ENCODE results near the gene CD79B. TPM values are rescaled to one million over a fixed set of nuclear protein-coding genes. Genes with fewer than 3 reads are reported as not detected.

CD79B gene
- total and polyA plus RNA-seq, 2 experiments from 2014 or later: 1.3 to 2.5 TPM

DNA sequence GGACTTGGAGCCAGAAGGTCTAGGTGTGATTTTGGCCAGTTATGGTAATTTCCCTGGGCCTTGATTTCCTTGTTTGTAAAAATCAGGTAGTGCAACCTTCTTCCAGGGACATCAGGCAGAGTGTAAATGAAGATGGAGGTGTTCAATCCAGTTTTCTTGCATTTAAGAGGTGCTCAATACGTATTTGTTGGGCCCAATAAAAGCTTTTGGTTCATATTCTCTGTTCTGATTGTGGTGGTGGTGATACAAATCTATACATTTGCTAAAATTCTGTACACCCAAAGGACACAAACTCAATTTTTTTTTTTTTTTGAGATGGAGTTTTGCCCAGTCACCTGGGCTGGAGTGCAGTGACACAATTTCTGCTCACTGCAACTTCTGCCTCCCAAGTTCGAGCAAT, 6.0 kb downstream of the CD79B start:
- no peak for ATAC-seq
- Histone ChIP-seq H3K9me2 (ENCODE audit: insufficient read depth) (no peaks in the 10 kb centered on the region), H3K4me2 (no peak overlapping the region), H3K36me3 (ENCODE audit: insufficient read depth) (no peaks in the 10 kb centered on the region), H3K27ac (ENCODE audit: low read depth) (no peak overlapping the region), H3K27me3 (ENCODE audit: insufficient read depth) (no peaks in the 10 kb centered on the region), H3K4me1 (ENCODE audit: insufficient read depth) (0 out of 2 replicates have a peak, but pooled peaks cover 5% of the 10 kb centered on the region), H2AFZ (no peak overlapping the region), H4K20me1 (replicated peaks; ENCODE audit: insufficient read depth) (no peaks in the 10 kb centered on the region), H3F3A (replicated peaks; ENCODE audit: low read depth) (no peaks in the 10 kb centered on the region), H3K4me3 (no peak overlapping the region), H3K79me2 (replicated peaks; ENCODE audit: insufficient read depth) (no peaks in the 10 kb centered on the region)
- peaks cover 6% of the 10 kb centered on the region for H3K4me1 Mint-ChIP-seq
- DNase-seq (ENCODE audit: low spot score): no peak
- H3K36me3 Mint-ChIP-seq (ENCODE audit: low read depth): no peaks in the 10 kb centered on the region
- H3K4me3 Mint-ChIP-seq: no peak overlapping the region
- peaks cover 9% of the 10 kb centered on the region for H3K27me3 Mint-ChIP-seq (ENCODE audit: insufficient read depth, low read depth, poor library complexity)
- no peaks in the 10 kb centered on the region for H3K9me3 Mint-ChIP-seq
- H3K27ac Mint-ChIP-seq: no peak overlapping the region
- TF ChIP-seq, protein P1, sequence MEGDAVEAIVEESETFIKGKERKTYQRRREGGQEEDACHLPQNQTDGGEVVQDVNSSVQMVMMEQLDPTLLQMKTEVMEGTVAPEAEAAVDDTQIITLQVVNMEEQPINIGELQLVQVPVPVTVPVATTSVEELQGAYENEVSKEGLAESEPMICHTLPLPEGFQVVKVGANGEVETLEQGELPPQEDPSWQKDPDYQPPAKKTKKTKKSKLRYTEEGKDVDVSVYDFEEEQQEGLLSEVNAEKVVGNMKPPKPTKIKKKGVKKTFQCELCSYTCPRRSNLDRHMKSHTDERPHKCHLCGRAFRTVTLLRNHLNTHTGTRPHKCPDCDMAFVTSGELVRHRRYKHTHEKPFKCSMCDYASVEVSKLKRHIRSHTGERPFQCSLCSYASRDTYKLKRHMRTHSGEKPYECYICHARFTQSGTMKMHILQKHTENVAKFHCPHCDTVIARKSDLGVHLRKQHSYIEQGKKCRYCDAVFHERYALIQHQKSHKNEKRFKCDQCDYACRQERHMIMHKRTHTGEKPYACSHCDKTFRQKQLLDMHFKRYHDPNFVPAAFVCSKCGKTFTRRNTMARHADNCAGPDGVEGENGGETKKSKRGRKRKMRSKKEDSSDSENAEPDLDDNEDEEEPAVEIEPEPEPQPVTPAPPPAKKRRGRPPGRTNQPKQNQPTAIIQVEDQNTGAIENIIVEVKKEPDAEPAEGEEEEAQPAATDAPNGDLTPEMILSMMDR (conservative IDR thresholded peaks at IDR 0.05; ENCODE audit: low read depth in 2 of 2): no peak
- TF ChIP-seq CREB1 (CRISPR knock-in tag; IDR thresholded peaks at IDR 0.05; ENCODE audit: low read depth): no peak
- TF ChIP-seq ZNF331 (CRISPR knock-in tag; IDR thresholded peaks at IDR 0.05; ENCODE audit: low read depth): no peak
- TF ChIP-seq, protein P2, sequence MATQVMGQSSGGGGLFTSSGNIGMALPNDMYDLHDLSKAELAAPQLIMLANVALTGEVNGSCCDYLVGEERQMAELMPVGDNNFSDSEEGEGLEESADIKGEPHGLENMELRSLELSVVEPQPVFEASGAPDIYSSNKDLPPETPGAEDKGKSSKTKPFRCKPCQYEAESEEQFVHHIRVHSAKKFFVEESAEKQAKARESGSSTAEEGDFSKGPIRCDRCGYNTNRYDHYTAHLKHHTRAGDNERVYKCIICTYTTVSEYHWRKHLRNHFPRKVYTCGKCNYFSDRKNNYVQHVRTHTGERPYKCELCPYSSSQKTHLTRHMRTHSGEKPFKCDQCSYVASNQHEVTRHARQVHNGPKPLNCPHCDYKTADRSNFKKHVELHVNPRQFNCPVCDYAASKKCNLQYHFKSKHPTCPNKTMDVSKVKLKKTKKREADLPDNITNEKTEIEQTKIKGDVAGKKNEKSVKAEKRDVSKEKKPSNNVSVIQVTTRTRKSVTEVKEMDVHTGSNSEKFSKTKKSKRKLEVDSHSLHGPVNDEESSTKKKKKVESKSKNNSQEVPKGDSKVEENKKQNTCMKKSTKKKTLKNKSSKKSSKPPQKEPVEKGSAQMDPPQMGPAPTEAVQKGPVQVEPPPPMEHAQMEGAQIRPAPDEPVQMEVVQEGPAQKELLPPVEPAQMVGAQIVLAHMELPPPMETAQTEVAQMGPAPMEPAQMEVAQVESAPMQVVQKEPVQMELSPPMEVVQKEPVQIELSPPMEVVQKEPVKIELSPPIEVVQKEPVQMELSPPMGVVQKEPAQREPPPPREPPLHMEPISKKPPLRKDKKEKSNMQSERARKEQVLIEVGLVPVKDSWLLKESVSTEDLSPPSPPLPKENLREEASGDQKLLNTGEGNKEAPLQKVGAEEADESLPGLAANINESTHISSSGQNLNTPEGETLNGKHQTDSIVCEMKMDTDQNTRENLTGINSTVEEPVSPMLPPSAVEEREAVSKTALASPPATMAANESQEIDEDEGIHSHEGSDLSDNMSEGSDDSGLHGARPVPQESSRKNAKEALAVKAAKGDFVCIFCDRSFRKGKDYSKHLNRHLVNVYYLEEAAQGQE (IDR thresholded peaks at IDR 0.05; ENCODE audit: unreplicated experiment): no peak

DNA sequence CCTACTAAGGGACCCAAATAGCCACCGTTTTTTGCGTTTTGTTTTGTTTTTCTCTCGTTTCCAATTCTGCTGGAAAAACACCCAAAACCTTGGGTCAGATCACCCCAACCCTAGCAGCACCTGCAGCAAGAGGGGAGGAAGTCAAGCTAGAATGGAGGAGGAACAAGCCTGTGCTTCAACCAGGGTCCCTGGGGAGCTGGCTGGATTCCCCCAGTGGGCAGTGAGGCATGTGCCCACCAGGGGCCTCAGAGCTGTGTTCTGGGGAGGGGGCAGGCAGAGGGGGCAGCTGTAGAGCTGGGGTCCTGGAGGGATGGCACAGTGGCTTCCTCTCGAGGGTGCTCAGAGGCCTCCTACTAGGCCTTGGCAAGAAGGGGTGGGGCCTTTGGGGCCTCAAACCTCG, 6.5 kb downstream of the CD79B start:
- Histone ChIP-seq H3K4me2 (no peak overlapping the region), H3K4me3 (no peak overlapping the region), H2AFZ (no peak overlapping the region), H3K27me3 (ENCODE audit: insufficient read depth) (no peaks in the 10 kb centered on the region), H3K4me1 (ENCODE audit: insufficient read depth) (0 out of 2 replicates have a peak, but pooled peaks cover under 1% of the 10 kb centered on the region), H4K20me1 (replicated peaks; ENCODE audit: insufficient read depth) (no peaks in the 10 kb centered on the region), H3K79me2 (replicated peaks; ENCODE audit: insufficient read depth) (no peaks in the 10 kb centered on the region), H3K9me2 (ENCODE audit: insufficient read depth) (no peaks in the 10 kb centered on the region), H3K27ac (ENCODE audit: low read depth) (no peak overlapping the region), H3F3A (replicated peaks; ENCODE audit: low read depth) (no peaks in the 10 kb centered on the region), H3K36me3 (ENCODE audit: insufficient read depth) (no peaks in the 10 kb centered on the region)
- Mint-ChIP-seq H3K4me3 (no peak overlapping the region), H3K36me3 (ENCODE audit: low read depth) (no peaks in the 10 kb centered on the region), H3K9me3 (no peaks in the 10 kb centered on the region), H3K27me3 (ENCODE audit: insufficient read depth, low read depth, poor library complexity) (peaks cover 7% of the 10 kb centered on the region), H3K27ac (no peak overlapping the region), H3K4me1 (peaks cover 1% of the 10 kb centered on the region)
- ATAC-seq (no peak), DNase-seq (ENCODE audit: low spot score) (no peak)
- TF ChIP-seq NANOG (IDR thresholded peaks at IDR 0.05; ENCODE audit: borderline replicate concordance) (no peak), POLR2AphosphoS5 (IDR thresholded peaks at IDR 0.05; ENCODE audit: low read depth) (no peak), EZH2 (IDR thresholded peaks at IDR 0.05; ENCODE audit: low read depth, unreplicated experiment) (no peak), EZH2phosphoT487 (IDR thresholded peaks at IDR 0.05; ENCODE audit: unreplicated experiment) (no peak)
- TF ChIP-seq, protein P3, sequence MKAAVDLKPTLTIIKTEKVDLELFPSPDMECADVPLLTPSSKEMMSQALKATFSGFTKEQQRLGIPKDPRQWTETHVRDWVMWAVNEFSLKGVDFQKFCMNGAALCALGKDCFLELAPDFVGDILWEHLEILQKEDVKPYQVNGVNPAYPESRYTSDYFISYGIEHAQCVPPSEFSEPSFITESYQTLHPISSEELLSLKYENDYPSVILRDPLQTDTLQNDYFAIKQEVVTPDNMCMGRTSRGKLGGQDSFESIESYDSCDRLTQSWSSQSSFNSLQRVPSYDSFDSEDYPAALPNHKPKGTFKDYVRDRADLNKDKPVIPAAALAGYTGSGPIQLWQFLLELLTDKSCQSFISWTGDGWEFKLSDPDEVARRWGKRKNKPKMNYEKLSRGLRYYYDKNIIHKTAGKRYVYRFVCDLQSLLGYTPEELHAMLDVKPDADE (IDR thresholded peaks at IDR 0.05): no peak
- TF ChIP-seq, protein P2 (IDR thresholded peaks at IDR 0.05; ENCODE audit: unreplicated experiment): no peak
- TF ChIP-seq, protein P1 (conservative IDR thresholded peaks at IDR 0.05; ENCODE audit: low read depth in 2 of 2): no peak

All from GM23338 (cell line).